ENCODE results near the gene ABCA10.
A peak's percentile ranks its signal among the peaks of the same experiment; 100 is the strongest.

Gene ABCA10

GRCh38 chr17:69213059-69213813 is 15.4 kb downstream of the ABCA10 start:
- TF ChIP-seq RAD21 (IDR thresholded peaks at IDR 0.05; ENCODE audit: low read depth) (peak; percentile 8; the same call in 1 of the 2 replicates), ZBTB7A (IDR thresholded peaks at IDR 0.05; ENCODE audit: low read depth) (no peak), MAX (IDR thresholded peaks at IDR 0.05) (no peak), CEBPB (IDR thresholded peaks at IDR 0.05) (no peak)

GRCh38 chr17:69208640-69209039 is 20.0 kb downstream of the ABCA10 start:
- TF ChIP-seq NFIC (IDR thresholded peaks at IDR 0.05) (no peak), EP300 (IDR thresholded peaks at IDR 0.05; ENCODE audit: borderline replicate concordance) (no peak)

GRCh38 chr17:69207151-69207550 is 21.5 kb downstream of the ABCA10 start:
- TF ChIP-seq NFIC (IDR thresholded peaks at IDR 0.05) (no peak), EGR1 (IDR thresholded peaks at IDR 0.05) (no peak), FOXM1 (IDR thresholded peaks at IDR 0.05; ENCODE audit: borderline replicate concordance, low read depth) (no peak), EP300 (IDR thresholded peaks at IDR 0.05; ENCODE audit: borderline replicate concordance) (no peak), ZBTB7A (IDR thresholded peaks at IDR 0.05; ENCODE audit: low read depth) (no peak)

GRCh38 chr17:69198238-69198637 is 30.4 kb downstream of the ABCA10 start:
- TF ChIP-seq ZBTB7A (IDR thresholded peaks at IDR 0.05; ENCODE audit: low read depth) (no peak), RAD21 (IDR thresholded peaks at IDR 0.05; ENCODE audit: low read depth) (no peak), NFIC (IDR thresholded peaks at IDR 0.05) (no peak), CEBPB (IDR thresholded peaks at IDR 0.05) (no peak), CREB1 (IDR thresholded peaks at IDR 0.05; ENCODE audit: low read depth) (no peak), TAF1 (IDR thresholded peaks at IDR 0.05; ENCODE audit: low read depth) (no peak), USF1 (IDR thresholded peaks at IDR 0.05) (no peak), TCF12 (IDR thresholded peaks at IDR 0.05; ENCODE audit: low read depth) (no peak), FOXM1 (IDR thresholded peaks at IDR 0.05; ENCODE audit: borderline replicate concordance, low read depth) (no peak), YY1 (IDR thresholded peaks at IDR 0.05; ENCODE audit: low read depth) (no peak), EP300 (IDR thresholded peaks at IDR 0.05; ENCODE audit: borderline replicate concordance) (no peak), EGR1 (IDR thresholded peaks at IDR 0.05) (no peak), REST (IDR thresholded peaks at IDR 0.05; ENCODE audit: low read depth) (no peak), MAX (IDR thresholded peaks at IDR 0.05) (no peak), TEAD4 (IDR thresholded peaks at IDR 0.05) (no peak)

GRCh38 chr17:69192754-69193153 is 35.9 kb downstream of the ABCA10 start:
- TF ChIP-seq FOXM1 (IDR thresholded peaks at IDR 0.05; ENCODE audit: borderline replicate concordance, low read depth) (no peak), USF1 (IDR thresholded peaks at IDR 0.05) (peak; percentile 52)

GRCh38 chr17:69188796-69189195 is 39.8 kb downstream of the ABCA10 start:
- no peak for TF ChIP-seq EGR1 (IDR thresholded peaks at IDR 0.05)
- TF ChIP-seq ZBTB7A (IDR thresholded peaks at IDR 0.05; ENCODE audit: low read depth): no peak
- TF ChIP-seq MAX (IDR thresholded peaks at IDR 0.05): no peak
- no peak for TF ChIP-seq RAD21 (IDR thresholded peaks at IDR 0.05; ENCODE audit: low read depth)
- no peak for TF ChIP-seq FOXM1 (IDR thresholded peaks at IDR 0.05; ENCODE audit: borderline replicate concordance, low read depth)
- no peak for TF ChIP-seq CREB1 (IDR thresholded peaks at IDR 0.05; ENCODE audit: low read depth)
- TF ChIP-seq USF1 (IDR thresholded peaks at IDR 0.05): no peak
- TF ChIP-seq TEAD4 (IDR thresholded peaks at IDR 0.05): no peak
- TF ChIP-seq TCF12 (IDR thresholded peaks at IDR 0.05; ENCODE audit: low read depth): no peak
- TF ChIP-seq REST (IDR thresholded peaks at IDR 0.05; ENCODE audit: low read depth): no peak
- TF ChIP-seq TAF1 (IDR thresholded peaks at IDR 0.05; ENCODE audit: low read depth): no peak

Measured in Ishikawa (cell line).